SK-N-SH treated with all-trans-retinoic acid at 6 μM for 48 hours (cell line): ENCODE results near the gene EGR1.

Experiments used
- ARNTL ChIP-seq: fragments of 450-650 bp; formaldehyde crosslinking; IDR thresholded peaks from 2 replicates; pipeline ENCODE4 v1.5.0; 2020; ENCODE audit warnings: low read depth, mild to moderate bottlenecking, moderate library complexity, borderline replicate concordance
- CREB5 ChIP-seq: fragments of 250-450 bp; sonication (Bioruptor Pico); IDR thresholded peaks from 2 replicates; pipeline ENCODE4 v1.5.1; 2020; ENCODE audit warnings: low read depth, mild to moderate bottlenecking, moderate library complexity
- CSDC2 ChIP-seq: fragments of 250-450 bp; sonication (Bioruptor Pico); IDR thresholded peaks from 2 replicates; pipeline ENCODE4 v1.5.0; 2020; ENCODE audit warnings: mild to moderate bottlenecking, moderate library complexity
- CSRNP3 ChIP-seq: fragments of 250-450 bp; sonication (Bioruptor Pico); IDR thresholded peaks from 2 replicates; pipeline ENCODE4 v1.5.1; 2021; ENCODE audit warnings: mild to moderate bottlenecking, moderate library complexity
- PATZ1 ChIP-seq: fragments of 250-450 bp; sonication (Bioruptor Pico); IDR thresholded peaks from 2 replicates; pipeline ENCODE4 v1.8.0; 2020; ENCODE audit warnings: mild to moderate bottlenecking, moderate library complexity, borderline replicate concordance
- RARB ChIP-seq: fragments of 250-450 bp; sonication (Bioruptor Pico); IDR thresholded peaks from 2 replicates; pipeline ENCODE4 v1.8.0; 2021; ENCODE audit warnings: mild to moderate bottlenecking, moderate library complexity
- SNAI2 ChIP-seq: fragments of 250-450 bp; sonication (Bioruptor Pico); IDR thresholded peaks from 2 replicates; pipeline ENCODE4 v1.5.0; 2020; ENCODE audit warnings: mild to moderate bottlenecking, moderate library complexity
- ZC3H10 ChIP-seq: fragments of 250-450 bp; sonication (Bioruptor Pico); IDR thresholded peaks from 2 replicates; pipeline ENCODE4 v1.5.1; 2021; ENCODE audit warnings: mild to moderate bottlenecking, moderate library complexity
- ZFP3 ChIP-seq: fragments of 250-450 bp; sonication (Bioruptor Pico); IDR thresholded peaks from 2 replicates; pipeline ENCODE4 v1.5.0; 2020; ENCODE audit warnings: mild to moderate bottlenecking, moderate library complexity
- ZFP30 ChIP-seq: fragments of 450-650 bp; formaldehyde crosslinking; IDR thresholded peaks from 2 replicates; pipeline ENCODE4 v1.5.0; 2022; ENCODE audit warnings: mild to moderate bottlenecking, moderate library complexity
- ZNF70 ChIP-seq: fragments of 450-650 bp; formaldehyde crosslinking; IDR thresholded peaks from 2 replicates; pipeline ENCODE4 v1.5.0; 2020; ENCODE audit warnings: mild to moderate bottlenecking, moderate library complexity

- TF ChIP-seq CSRNP3 (CRISPR knock-in tag) (no peak), ZFP30 (CRISPR knock-in tag) (no peak), CREB5 (CRISPR knock-in tag) (no peak), PATZ1 (CRISPR knock-in tag) (no peak), ZFP3 (CRISPR knock-in tag) (no peak), ZC3H10 (CRISPR knock-in tag) (no peak), RARB (CRISPR knock-in tag) (no peak), ZNF70 (CRISPR knock-in tag) (no peak), CSDC2 (CRISPR knock-in tag) (no peak), SNAI2 (no peak), ARNTL (CRISPR knock-in tag) (no peak)
Observed at GRCh38 chr5:138502121-138502520, 36.8 kb downstream of the EGR1 start.
